MCF 10A (cell line): Measurements from ENCODE around the gene PLA2G3. TPM values are rescaled to one million over a fixed set of nuclear protein-coding genes. Genes with fewer than 3 reads are reported as not detected.

Source experiments
- BruUV-seq: library from RNA; stranded (reverse); fragments of 400-500 nt; replicated peaks from 2 replicates; lab custom pipeline; 2021; lab: Mats Ljungman, UMichigan
- CTCF ChIA-PET: fragments of 300-600 bp; sonication (Branson Sonifier 250); formaldehyde crosslinking; extraction: SDS; loops from one replicate; lab custom pipeline; 2021; ENCODE audit warnings: antibody characterized with exemption, inconsistent platforms; lab: Yijun Ruan, JAX
- POLR2A ChIA-PET: fragments of 300-600, 350-650 bp; sonication (Branson Sonifier 250); formaldehyde crosslinking; extraction: SDS; loops from one replicate; lab custom pipeline; 2020; ENCODE audit warnings: antibody characterized with exemption, inconsistent platforms; lab: Yijun Ruan, JAX
- DNase-seq: peaks from one replicate; pipeline ENCODE4 v3.0.0-alpha.2; 2018; ENCODE audit not compliant: unreplicated experiment
- H3K27ac Mint-ChIP-seq: one replicate; pipeline ENCODE4 v1.8.0; 2022; ENCODE audit warnings: mild to moderate bottlenecking, low read depth, mixed read lengths; ENCODE audit not compliant: unreplicated experiment
- H3K27me3 Mint-ChIP-seq: one replicate; pipeline ENCODE4 v1.8.0; 2022; ENCODE audit warnings: mixed read lengths; ENCODE audit not compliant: insufficient read depth, unreplicated experiment
- H3K36me3 Mint-ChIP-seq: one replicate; pipeline ENCODE4 v1.8.0; 2022; ENCODE audit warnings: mild to moderate bottlenecking, moderate library complexity, mixed read lengths; ENCODE audit not compliant: insufficient read depth, unreplicated experiment
- H3K4me1 Mint-ChIP-seq: one replicate; pipeline ENCODE4 v1.8.0; 2022; ENCODE audit warnings: mixed read lengths; ENCODE audit not compliant: insufficient read depth, unreplicated experiment
- H3K4me3 Mint-ChIP-seq: one replicate; pipeline ENCODE4 v1.8.0; 2022; ENCODE audit warnings: mild to moderate bottlenecking, moderate library complexity, mixed read lengths; ENCODE audit not compliant: unreplicated experiment
- H3K9me3 Mint-ChIP-seq: one replicate; pipeline ENCODE4 v1.8.0; 2022; ENCODE audit warnings: mixed read lengths; ENCODE audit not compliant: unreplicated experiment
- CTCF ChIP-seq: fragments of 200-600 bp; IDR thresholded peaks from one replicate; pipeline ENCODE4 v1.8.0; 2022; ENCODE audit warnings: antibody characterized with exemption, mild to moderate bottlenecking; ENCODE audit not compliant: unreplicated experiment
- intact Hi-C: fragments of 100-400 bp; cut with micrococcal nuclease; formaldehyde crosslinking; loops from 2 replicates; pipeline ENCODE4 v1.14.1; 2022
- total RNA-seq: library from RNA; stranded (reverse); gene quantifications from 2 replicates; pipeline ENCODE4 v1.2.3, GENCODE V29; 2022

The PLA2G3 gene
- total RNA-seq, 1 experiment from 2014 or later, result not detected

GRCh38 chr22:31089160-31090100 is 50.9 kb downstream of the PLA2G3 start:
- ChIA-PET CTCF (interaction anchor here (0.6 to 3.1 kb wide), 14 partner anchors 10 to 455 kb away, joined by 3 to 12 read pairs (median 4); partner anchors contain the start of gene MORC2), POLR2A (no interaction called here)
- Mint-ChIP-seq H3K27me3 (no peaks in the 10 kb centered on the region), H3K4me1 (peaks cover under 1% of the 10 kb centered on the region), H3K9me3 (no peaks in the 10 kb centered on the region), H3K4me3 (no peak overlapping the region), H3K27ac (peak overlapping the region; percentile 29), H3K36me3 (peaks cover 5% of the 10 kb centered on the region)
- peak; percentile 32 for DNase-seq
- intact Hi-C loops, result loop anchor here (1.0 kb wide), 2 partner anchors 18 to 60 kb away; partner anchors contain the start of gene SELENOM
- no TSS peak for BruUV-seq
- TF ChIP-seq CTCF, result peak; percentile 78

- no peak for DNase-seq
- CTCF ChIA-PET, result interaction anchor here (0.6 to 3.1 kb wide), 10 partner anchors 11 to 228 kb away, joined by 3 to 12 read pairs (median 4); partner anchors contain the start of gene MORC2
- Mint-ChIP-seq H3K36me3 (peaks cover 5% of the 10 kb centered on the region), H3K9me3 (no peaks in the 10 kb centered on the region), H3K27ac (peak overlapping the region; percentile 29), H3K4me3 (no peak overlapping the region), H3K4me1 (peaks cover 10% of the 10 kb centered on the region), H3K27me3 (no peaks in the 10 kb centered on the region)
- BruUV-seq, result no TSS peak
- POLR2A ChIA-PET, result no interaction called here
- TF ChIP-seq CTCF, result no peak
- intact Hi-C loops, result no loop called here
These were observed 51.9 kb downstream of the PLA2G3 start for GRCh38 chr22:31088233-31088986.

- ChIA-PET CTCF (interaction anchor here (0.6 to 3.1 kb wide), 6 partner anchors 11 to 307 kb away, joined by 3 to 12 read pairs (median 4); no protein-coding TSS in a partner anchor), POLR2A (no interaction called here)
- no peak overlapping the region for H3K4me3 Mint-ChIP-seq
- intact Hi-C loops, result no loop called here
- no peaks in the 10 kb centered on the region for H3K27me3 Mint-ChIP-seq
- TF ChIP-seq CTCF, result no peak
- H3K27ac Mint-ChIP-seq, result no peak overlapping the region
- DNase-seq, result no peak
- no peaks in the 10 kb centered on the region for H3K9me3 Mint-ChIP-seq
- peaks cover 14% of the 10 kb centered on the region for H3K4me1 Mint-ChIP-seq
- peaks cover 5% of the 10 kb centered on the region for H3K36me3 Mint-ChIP-seq
- BruUV-seq, result no TSS peak
These were observed 52.5 kb downstream of the PLA2G3 start for GRCh38 chr22:31087744-31088215.
